ENCODE results near the gene AMZ1.

DNA sequence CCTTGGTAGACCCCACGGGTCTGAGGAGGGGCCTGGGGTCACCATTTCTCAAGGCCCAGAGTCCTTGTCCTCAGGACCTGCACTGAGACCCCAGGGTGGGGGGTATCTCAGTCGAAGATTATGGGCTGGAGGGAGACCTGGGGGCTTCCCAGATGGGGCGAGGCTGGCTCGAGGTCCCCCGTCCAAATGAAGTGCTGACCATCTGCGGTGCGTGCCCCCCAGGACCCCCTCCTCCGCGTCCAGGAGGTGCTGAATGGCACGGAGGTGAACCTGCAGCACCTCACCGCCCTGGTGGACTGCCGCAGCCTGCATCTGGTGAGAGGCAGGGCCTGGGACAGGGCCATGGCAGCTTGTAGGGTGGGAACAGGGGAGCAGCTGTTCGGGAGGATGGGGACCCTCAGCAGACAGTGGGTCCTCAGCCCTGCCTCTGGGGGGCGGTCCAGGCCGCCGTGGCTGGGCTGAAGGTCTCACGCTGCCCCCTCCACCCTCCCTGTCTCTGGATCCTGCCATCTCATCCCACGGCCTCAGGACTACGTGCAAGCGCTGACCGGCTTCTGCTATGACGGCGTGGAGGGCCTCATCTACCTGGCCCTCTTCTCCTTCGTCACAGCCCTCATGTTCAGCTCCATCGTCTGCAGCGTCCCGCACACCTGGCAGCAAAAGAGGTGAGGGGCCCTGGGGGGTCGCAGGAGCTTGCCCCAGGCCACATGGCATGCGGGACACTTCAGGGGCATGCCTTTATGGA lies 32.0 kb upstream of the AMZ1 start:
- TF ChIP-seq, protein P1, sequence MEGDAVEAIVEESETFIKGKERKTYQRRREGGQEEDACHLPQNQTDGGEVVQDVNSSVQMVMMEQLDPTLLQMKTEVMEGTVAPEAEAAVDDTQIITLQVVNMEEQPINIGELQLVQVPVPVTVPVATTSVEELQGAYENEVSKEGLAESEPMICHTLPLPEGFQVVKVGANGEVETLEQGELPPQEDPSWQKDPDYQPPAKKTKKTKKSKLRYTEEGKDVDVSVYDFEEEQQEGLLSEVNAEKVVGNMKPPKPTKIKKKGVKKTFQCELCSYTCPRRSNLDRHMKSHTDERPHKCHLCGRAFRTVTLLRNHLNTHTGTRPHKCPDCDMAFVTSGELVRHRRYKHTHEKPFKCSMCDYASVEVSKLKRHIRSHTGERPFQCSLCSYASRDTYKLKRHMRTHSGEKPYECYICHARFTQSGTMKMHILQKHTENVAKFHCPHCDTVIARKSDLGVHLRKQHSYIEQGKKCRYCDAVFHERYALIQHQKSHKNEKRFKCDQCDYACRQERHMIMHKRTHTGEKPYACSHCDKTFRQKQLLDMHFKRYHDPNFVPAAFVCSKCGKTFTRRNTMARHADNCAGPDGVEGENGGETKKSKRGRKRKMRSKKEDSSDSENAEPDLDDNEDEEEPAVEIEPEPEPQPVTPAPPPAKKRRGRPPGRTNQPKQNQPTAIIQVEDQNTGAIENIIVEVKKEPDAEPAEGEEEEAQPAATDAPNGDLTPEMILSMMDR (IDR thresholded peaks at IDR 0.05) = no peak
- TF ChIP-seq POLR2A (IDR thresholded peaks at IDR 0.05; ENCODE audit: low read depth) (no peak), POLR2AphosphoS5 (IDR thresholded peaks at IDR 0.05) (no peak)
